Mesenchymal stem cell (in vitro differentiated cells and primary cell): ENCODE results near the gene KIAA1217.

ENCODE experiments used
- DNase-seq: peaks from one replicate; pipeline ENCODE4 v3.0.0-alpha.2; 2013
- H2AFZ ChIP-seq: one replicate; pipeline ENCODE4 v1.6.1; 2013; ENCODE audit warnings: low read depth, mild to moderate bottlenecking, control low read depth, inconsistent platforms, low read length, moderate library complexity
- H2AK5ac ChIP-seq: 2 replicates; pipeline ENCODE4 v1.6.1; 2013; ENCODE audit warnings: low read length, moderate library complexity, mild to moderate bottlenecking, inconsistent platforms; ENCODE audit not compliant: severe bottlenecking
- H2BK120ac ChIP-seq: one replicate; pipeline ENCODE4 v1.6.1; 2013; ENCODE audit warnings: low read depth, mild to moderate bottlenecking, inconsistent platforms, low read length, moderate library complexity
- H2BK12ac ChIP-seq, 2 experiments: one replicate each; pipeline ENCODE4 v1.6.1; 2013; ENCODE audit warnings: inconsistent platforms in 2 of 2, low read length in 2 of 2, mild to moderate bottlenecking in 2 of 2, moderate library complexity in 2 of 2, control low read depth in 1 of 2
- H2BK15ac ChIP-seq: one replicate; pipeline ENCODE4 v1.6.1; 2013; ENCODE audit warnings: mild to moderate bottlenecking, low read depth, inconsistent platforms; ENCODE audit not compliant: poor library complexity, severe bottlenecking
- H2BK5ac ChIP-seq: 2 replicates; pipeline ENCODE4 v1.6.1; 2013; ENCODE audit warnings: low read depth, mild to moderate bottlenecking, low read length, control low read depth, inconsistent platforms; ENCODE audit not compliant: poor library complexity, severe bottlenecking
- H3K14ac ChIP-seq, 2 experiments: one replicate each; pipeline ENCODE4 v1.6.1; 2013; ENCODE audit warnings: inconsistent platforms in 2 of 2, low read length in 2 of 2, control low read depth in 1 of 2, mild to moderate bottlenecking in 1 of 2, moderate library complexity in 1 of 2
- H3K18ac ChIP-seq, 2 experiments: one replicate each; pipeline ENCODE4 v1.6.1; 2013; ENCODE audit warnings: inconsistent platforms in 2 of 2, low read length in 2 of 2, control low read depth in 1 of 2, low read depth in 1 of 2, mild to moderate bottlenecking in 1 of 2
- H3K23ac ChIP-seq, 2 experiments: one replicate each; pipeline ENCODE4 v1.6.1; 2013; ENCODE audit warnings: inconsistent platforms in 2 of 2, low read length in 2 of 2, mild to moderate bottlenecking in 2 of 2, moderate library complexity in 2 of 2, control low read depth in 1 of 2
- H3K27ac ChIP-seq: 2 replicates; pipeline ENCODE4 v1.5.1; 2013; ENCODE audit warnings: mild to moderate bottlenecking, moderate library complexity, low read length, control low read depth, inconsistent platforms; ENCODE audit not compliant: poor library complexity, severe bottlenecking
- H3K27me3 ChIP-seq, 2 experiments: 2 replicates each; pipeline versions ENCODE4 v1.6.1 to v1.7.0; 2013; ENCODE audit warnings: low read length in 2 of 2, mild to moderate bottlenecking in 2 of 2, moderate library complexity in 2 of 2, control low read depth in 1 of 2, inconsistent platforms in 1 of 2; ENCODE audit not compliant: control insufficient read depth in 1 of 2, insufficient read depth in 1 of 2
- H3K36me3 ChIP-seq, 2 experiments: 2 replicates each; pipeline versions ENCODE4 v1.6.1 to v1.7.0; 2013; ENCODE audit warnings: low read length in 2 of 2, control low read depth in 1 of 2, inconsistent platforms in 1 of 2, low read depth in 1 of 2, mild to moderate bottlenecking in 1 of 2; ENCODE audit not compliant: insufficient read depth in 2 of 2, control insufficient read depth in 1 of 2
- H3K4ac ChIP-seq, 2 experiments: one replicate each; pipeline ENCODE4 v1.6.1; 2013; ENCODE audit warnings: inconsistent platforms in 2 of 2, low read length in 2 of 2, mild to moderate bottlenecking in 2 of 2, moderate library complexity in 2 of 2, control low read depth in 1 of 2, low read depth in 1 of 2
- H3K4me1 ChIP-seq: 2 replicates; pipeline ENCODE4 v1.6.1; 2013; ENCODE audit warnings: low read depth, low read length, control low read depth; ENCODE audit not compliant: control insufficient read depth, insufficient read depth
- H3K4me2 ChIP-seq: 2 replicates; pipeline ENCODE4 v1.6.1; 2013; ENCODE audit warnings: low read length, mild to moderate bottlenecking, inconsistent platforms; ENCODE audit not compliant: poor library complexity, severe bottlenecking
- H3K4me3 ChIP-seq, 2 experiments: 2 replicates each; pipeline versions ENCODE4 v1.5.1 to v1.7.0; 2013; ENCODE audit warnings: low read length in 2 of 2, mild to moderate bottlenecking in 2 of 2, control low read depth in 1 of 2, low read depth in 1 of 2; ENCODE audit not compliant: insufficient read depth in 1 of 2
- H3K79me1 ChIP-seq: replicated peaks from 2 replicates; pipeline ENCODE4 v1.6.1; 2013; ENCODE audit warnings: mild to moderate bottlenecking, control low read depth, low read length, inconsistent platforms; ENCODE audit not compliant: poor library complexity, severe bottlenecking
- H3K9ac ChIP-seq: 2 replicates; pipeline ENCODE4 v1.7.0; 2013; ENCODE audit warnings: mild to moderate bottlenecking, low read length, moderate library complexity
- H3K9me3 ChIP-seq: 2 replicates; pipeline ENCODE4 v1.7.0; 2013; ENCODE audit warnings: mild to moderate bottlenecking, low read length; ENCODE audit not compliant: control insufficient read depth
- H4K8ac ChIP-seq: one replicate; pipeline ENCODE4 v1.6.1; 2013; ENCODE audit warnings: inconsistent platforms, mild to moderate bottlenecking, low read length, moderate library complexity
- H4K91ac ChIP-seq: one replicate; pipeline ENCODE4 v1.6.1; 2013; ENCODE audit warnings: mild to moderate bottlenecking, low read length, inconsistent platforms
- WGBS: methylation state at CpG from one replicate; pipeline ENCODE4 v1.1.7; 2013; ENCODE audit warnings: mixed read lengths; 5-methylcytosine and 5-hydroxymethylcytosine counted together

KIAA1217 gene

GRCh38 chr10:24259365-24260130 is 50.6 kb downstream of the KIAA1217 start:
- no peaks in the 10 kb centered on the region for H3K27me3 ChIP-seq
- H3K9me3 ChIP-seq = no peaks in the 10 kb centered on the region
- no peak overlapping the region for H3K27ac ChIP-seq
- H3K4me1 ChIP-seq = no peaks in the 10 kb centered on the region
- H3K18ac ChIP-seq = no peak overlapping the region
- DNase-seq = no peak
- H4K8ac ChIP-seq = no peak overlapping the region
- H3K23ac ChIP-seq = no peak overlapping the region
- no peak overlapping the region for H2BK5ac ChIP-seq
- H2AFZ ChIP-seq = no peak overlapping the region
- H3K4me3 ChIP-seq = no peak overlapping the region
- H3K9ac ChIP-seq = peak overlapping the region; percentile 9
- H2BK120ac ChIP-seq = no peak overlapping the region
- WGBS = 82% methylated on average over 6 of the region's 7 CpGs
- no peak overlapping the region for H2BK12ac ChIP-seq
- H3K79me1 ChIP-seq = no peaks in the 10 kb centered on the region
- H3K14ac ChIP-seq = no peak overlapping the region
- no peak overlapping the region for H4K91ac ChIP-seq
- no peak overlapping the region for H2BK15ac ChIP-seq
- H3K4ac ChIP-seq = no peak overlapping the region
- H3K36me3 ChIP-seq = no peaks in the 10 kb centered on the region
- no peak overlapping the region for H2AK5ac ChIP-seq
- no peak overlapping the region for H3K4me2 ChIP-seq

GRCh38 chr10:24261627-24262026 is 52.7 kb downstream of the KIAA1217 start:
- no peaks in the 10 kb centered on the region for H3K9me3 ChIP-seq
- no peak overlapping the region for H3K4me3 ChIP-seq

GRCh38 chr10:24262929-24263590 is 54.1 kb downstream of the KIAA1217 start:
- no peak overlapping the region for H2AK5ac ChIP-seq
- H3K4ac ChIP-seq = no peak overlapping the region
- H3K4me1 ChIP-seq = no peaks in the 10 kb centered on the region
- H2BK120ac ChIP-seq = no peak overlapping the region
- peak overlapping the region in 1 of 2 experiments; percentile 2 for H3K4me3 ChIP-seq
- H3K36me3 ChIP-seq = no peaks in the 10 kb centered on the region
- WGBS = 32% methylated on average over 5 of the region's 7 CpGs
- no peak overlapping the region for H3K9ac ChIP-seq
- no peak overlapping the region for H2BK5ac ChIP-seq
- H3K14ac ChIP-seq = no peak overlapping the region
- no peak overlapping the region for H3K18ac ChIP-seq
- H4K91ac ChIP-seq = no peak overlapping the region
- H2BK15ac ChIP-seq = no peak overlapping the region
- no peaks in the 10 kb centered on the region for H3K27me3 ChIP-seq
- H2AFZ ChIP-seq = no peak overlapping the region
- H3K79me1 ChIP-seq = no peaks in the 10 kb centered on the region
- DNase-seq = peak; percentile 8
- no peak overlapping the region for H2BK12ac ChIP-seq
- no peak overlapping the region for H4K8ac ChIP-seq
- H3K27ac ChIP-seq = no peak overlapping the region
- H3K4me2 ChIP-seq = no peak overlapping the region
- H3K23ac ChIP-seq = no peak overlapping the region
- no peaks in the 10 kb centered on the region for H3K9me3 ChIP-seq

More at GRCh38 chr10:24261627-24262026, 52.7 kb downstream of the KIAA1217 start:
- H3K4me1 ChIP-seq = no peaks in the 10 kb centered on the region
- H3K18ac ChIP-seq = no peak overlapping the region
- H3K4me2 ChIP-seq = no peak overlapping the region
- H4K8ac ChIP-seq = no peak overlapping the region
- no peak overlapping the region for H4K91ac ChIP-seq
- H3K79me1 ChIP-seq = no peaks in the 10 kb centered on the region
- H3K27me3 ChIP-seq = no peaks in the 10 kb centered on the region
- no peaks in the 10 kb centered on the region for H3K36me3 ChIP-seq
- H2BK5ac ChIP-seq = no peak overlapping the region
- 73% methylated on average over 2 of the region's 3 CpGs for WGBS
- H3K4ac ChIP-seq = no peak overlapping the region
- H3K23ac ChIP-seq = no peak overlapping the region
- H2BK15ac ChIP-seq = no peak overlapping the region
- H2AK5ac ChIP-seq = no peak overlapping the region
- H3K14ac ChIP-seq = no peak overlapping the region
- H3K9ac ChIP-seq = no peak overlapping the region
- no peak overlapping the region for H2BK12ac ChIP-seq
- no peak overlapping the region for H2BK120ac ChIP-seq
- DNase-seq = no peak
- no peak overlapping the region for H2AFZ ChIP-seq
- no peak overlapping the region for H3K27ac ChIP-seq

- no peak overlapping the region for H2BK5ac ChIP-seq
Observed at GRCh38 chr10:24269476-24269875, 60.5 kb downstream of the KIAA1217 start.

More at GRCh38 chr10:24269476-24269875, 60.5 kb downstream of the KIAA1217 start:
- no peak overlapping the region for H3K4ac ChIP-seq
- H2AFZ ChIP-seq = no peak overlapping the region
- no peaks in the 10 kb centered on the region for H3K9me3 ChIP-seq
- H3K4me3 ChIP-seq = no peak overlapping the region
- H2BK120ac ChIP-seq = no peak overlapping the region
- H4K91ac ChIP-seq = no peak overlapping the region
- no peak overlapping the region for H3K27ac ChIP-seq
- H3K23ac ChIP-seq = no peak overlapping the region
- no peak overlapping the region for H3K18ac ChIP-seq
- no peak for DNase-seq
- no peaks in the 10 kb centered on the region for H3K79me1 ChIP-seq
- no peaks in the 10 kb centered on the region for H3K4me1 ChIP-seq
- no peak overlapping the region for H3K9ac ChIP-seq
- H2AK5ac ChIP-seq = no peak overlapping the region
- H4K8ac ChIP-seq = no peak overlapping the region
- H2BK12ac ChIP-seq = no peak overlapping the region
- H2BK15ac ChIP-seq = no peak overlapping the region
- H3K14ac ChIP-seq = no peak overlapping the region
- no peaks in the 10 kb centered on the region for H3K36me3 ChIP-seq
- WGBS = 100% methylated on average over 1 of the region's 1 CpG
- H3K4me2 ChIP-seq = no peak overlapping the region
- no peaks in the 10 kb centered on the region for H3K27me3 ChIP-seq
